HEK293T (cell line): Measurements from ENCODE around the gene SPATA25.
"Not testable (repeated sequence)": the region's sequence is repeated elsewhere in the genome, so short reads cannot be mapped to it uniquely, and the experiment has no call there.

Source experiments
- CTCF ChIA-PET: fragments of 350-600 bp; formaldehyde crosslinking; extraction: SDS; loops from one replicate; lab custom pipeline; 2021; ENCODE audit warnings: antibody characterized with exemption, inconsistent platforms; lab: Yijun Ruan, JAX
- POLR2A ChIA-PET: fragments of 350-600 bp; formaldehyde crosslinking; extraction: SDS; loops from one replicate; lab custom pipeline; 2020; ENCODE audit warnings: antibody characterized with exemption, inconsistent platforms; lab: Yijun Ruan, JAX
- DNase-seq: peaks from one replicate; pipeline ENCODE4 v3.0.0; 2012; ENCODE audit warnings: mixed read lengths; ENCODE audit errors: extremely low spot score
- ARNT ChIP-seq: fragments of 450-650 bp; IDR thresholded peaks from 2 replicates; pipeline ENCODE4 v1.6.1; 2017; ENCODE audit warnings: mild to moderate bottlenecking
- BHLHE40 ChIP-seq: fragments of 450-650 bp; IDR thresholded peaks from 2 replicates; pipeline ENCODE4 v1.6.1; 2016; ENCODE audit warnings: mild to moderate bottlenecking, moderate library complexity, borderline replicate concordance
- CTBP1 ChIP-seq: fragments of 450-650 bp; IDR thresholded peaks from 2 replicates; pipeline ENCODE4 v1.6.1; 2016; ENCODE audit warnings: borderline replicate concordance
- ELF4 ChIP-seq: fragments of 450-650 bp; IDR thresholded peaks from 2 replicates; pipeline ENCODE4 v1.6.1; 2017; ENCODE audit warnings: antibody characterized with exemption
- FOXA1 ChIP-seq: fragments of 450-650 bp; IDR thresholded peaks from 2 replicates; pipeline ENCODE4 v1.6.1; 2016; ENCODE audit warnings: mild to moderate bottlenecking
- FOXK2 ChIP-seq: fragments of 450-650 bp; IDR thresholded peaks from 2 replicates; pipeline ENCODE4 v1.6.1; 2016; ENCODE audit warnings: mild to moderate bottlenecking
- FOXM1 ChIP-seq: fragments of 450-650 bp; IDR thresholded peaks from 2 replicates; pipeline ENCODE4 v1.6.1; 2017; ENCODE audit warnings: mild to moderate bottlenecking, borderline replicate concordance
- HDGF ChIP-seq: fragments of 450-650 bp; IDR thresholded peaks from 2 replicates; pipeline ENCODE4 v1.6.1; 2017; ENCODE audit warnings: antibody characterized with exemption, borderline replicate concordance
- L3MBTL2 ChIP-seq: fragments of 450-650 bp; conservative IDR thresholded peaks from 2 replicates; pipeline ENCODE4 v1.6.1; 2016; ENCODE audit warnings: mild to moderate bottlenecking
- LEF1 ChIP-seq: fragments of 450-650 bp; IDR thresholded peaks from 2 replicates; pipeline ENCODE4 v1.6.1; 2017; ENCODE audit warnings: mild to moderate bottlenecking, borderline replicate concordance
- NFRKB ChIP-seq: fragments of 450-650 bp; IDR thresholded peaks from 2 replicates; pipeline ENCODE4 v1.6.1; 2016; ENCODE audit warnings: mild to moderate bottlenecking, moderate library complexity
- PKNOX1 ChIP-seq: fragments of 450-650 bp; IDR thresholded peaks from 2 replicates; pipeline ENCODE4 v1.6.1; 2016
- SP1 ChIP-seq: fragments of 450-650 bp; IDR thresholded peaks from 2 replicates; pipeline ENCODE4 v1.6.1; 2017
- SUZ12 ChIP-seq: fragments of 450-650 bp; IDR thresholded peaks from 2 replicates; pipeline ENCODE4 v1.6.1; 2016; ENCODE audit warnings: mild to moderate bottlenecking
- TARDBP ChIP-seq: fragments of 450-650 bp; IDR thresholded peaks from 2 replicates; pipeline ENCODE4 v1.6.1; 2016
- ZNF384 ChIP-seq: fragments of 450-650 bp; IDR thresholded peaks from 2 replicates; pipeline ENCODE4 v1.6.1; 2016

The SPATA25 gene

GRCh38 chr20:45904583-45905504 lies 17.4 kb upstream of the SPATA25 start:
- no peak for DNase-seq
- no peak for TF ChIP-seq FOXA1
- no peak for TF ChIP-seq FOXK2
- TF ChIP-seq NFRKB, result no peak
- TF ChIP-seq FOXM1, result no peak
- no peak for TF ChIP-seq LEF1
- no peak for TF ChIP-seq ZNF384
- TF ChIP-seq ARNT, result no peak
- TF ChIP-seq PKNOX1, result no peak
- TF ChIP-seq BHLHE40, result no peak
- TF ChIP-seq CTBP1, result no peak
- TF ChIP-seq TARDBP, result no peak
- no peak for TF ChIP-seq ELF4
- TF ChIP-seq SUZ12, result no peak
- TF ChIP-seq HDGF, result no peak
- TF ChIP-seq L3MBTL2, result no peak
- TF ChIP-seq SP1, result no peak
- ChIA-PET CTCF (no interaction called here), POLR2A (interaction anchor here (0.7 to 3.0 kb wide), 10 partner anchors 13 to 71 kb away, joined by 3 to 16 read pairs (median 4); partner anchors contain the start of genes CTSA, SNX21 and ZSWIM1)

GRCh38 chr20:45902199-45902701 lies 14.8 kb upstream of the SPATA25 start:
- ChIA-PET CTCF (no interaction called here), POLR2A (interaction anchor here (1.8 kb wide), 1 partner anchor 32 kb away, joined by 3 read pairs; no protein-coding TSS in a partner anchor)
- TF ChIP-seq ARNT (no peak), CTBP1 (no peak), NFRKB (no peak), FOXK2 (no peak), HDGF (no peak), ZNF384 (no peak), FOXA1 (no peak), SUZ12 (no peak), L3MBTL2 (no peak), ELF4 (no peak)
- no peak for DNase-seq

GRCh38 chr20:45901332-45901731 lies 13.9 kb upstream of the SPATA25 start:
- POLR2A ChIA-PET, result interaction anchor here (1.8 kb wide), 1 partner anchor 33 kb away, joined by 3 read pairs; no protein-coding TSS in a partner anchor
- CTCF ChIA-PET, DNase-seq: not testable (repeated sequence)

GRCh38 chr20:45899046-45899835 lies 11.8 kb upstream of the SPATA25 start:
- ChIA-PET POLR2A (interaction anchor here (1.0 to 1.6 kb wide), 2 partner anchors 16 to 19 kb away, joined by 4 read pairs; partner anchors contain the start of gene ZSWIM1), CTCF (no interaction called here)
- no peak for DNase-seq
- TF ChIP-seq FOXK2, result no peak
- no peak for TF ChIP-seq PKNOX1
- TF ChIP-seq FOXM1, result no peak
- no peak for TF ChIP-seq HDGF
- TF ChIP-seq SP1, result no peak
- TF ChIP-seq FOXA1, result no peak
- TF ChIP-seq SUZ12, result no peak
- TF ChIP-seq TARDBP, result no peak
- TF ChIP-seq ARNT, result no peak
- no peak for TF ChIP-seq LEF1
- TF ChIP-seq ZNF384, result no peak

GRCh38 chr20:45898285-45898684 lies 10.9 kb upstream of the SPATA25 start:
- no peak for TF ChIP-seq FOXM1
- TF ChIP-seq ELF4, result no peak
- TF ChIP-seq FOXK2, result no peak
- no peak for TF ChIP-seq LEF1
- TF ChIP-seq SUZ12, result no peak
- no peak for TF ChIP-seq L3MBTL2
- TF ChIP-seq HDGF, result no peak
- TF ChIP-seq NFRKB, result no peak
- TF ChIP-seq FOXA1, result no peak
- TF ChIP-seq PKNOX1, result no peak
- no peak for TF ChIP-seq TARDBP
- TF ChIP-seq BHLHE40, result no peak
- TF ChIP-seq CTBP1, result no peak
- TF ChIP-seq SP1, result no peak
- ChIA-PET POLR2A (interaction anchor here (1.0 to 1.6 kb wide), 2 partner anchors 15 to 18 kb away, joined by 4 read pairs; partner anchors contain the start of gene ZSWIM1), CTCF (no interaction called here)
- DNase-seq, result no peak
